Gastroesophageal sphincter (tissue), 3 donors: ENCODE data around the gene SAT2.

ENCODE experiments used
- EP300 ChIP-seq: sonication (generic); formaldehyde crosslinking; IDR thresholded peaks from one replicate; pipeline ENCODE4 v1.6.1; 2017; ENCODE audit warnings: antibody characterized with exemption, mild to moderate bottlenecking
- POLR2A ChIP-seq, 2 donors: fragments of 450-650 bp; IDR thresholded peaks; one replicate each; pipeline ENCODE4 v1.6.1; 2017; ENCODE audit warnings: antibody characterized with exemption in 2 of 2, mild to moderate bottlenecking in 2 of 2, moderate library complexity in 1 of 2
- POLR2AphosphoS5 ChIP-seq: sonication (generic); formaldehyde crosslinking; IDR thresholded peaks from one replicate; pipeline ENCODE4 v1.6.1; 2017; ENCODE audit warnings: antibody characterized with exemption
- TF ChIP-seq, protein P1 (sequence below), 4 experiments: fragments of 200-600 bp in 2 of 4; fragments of 450-650 bp in 2 of 4; sonication (generic) in 1 of 4; IDR thresholded peaks; one replicate each; pipeline ENCODE4 v1.5.1; 2017 to 2019; ENCODE audit warnings: antibody characterized with exemption in 4 of 4, mild to moderate bottlenecking in 2 of 4, moderate library complexity in 2 of 4

DNA sequence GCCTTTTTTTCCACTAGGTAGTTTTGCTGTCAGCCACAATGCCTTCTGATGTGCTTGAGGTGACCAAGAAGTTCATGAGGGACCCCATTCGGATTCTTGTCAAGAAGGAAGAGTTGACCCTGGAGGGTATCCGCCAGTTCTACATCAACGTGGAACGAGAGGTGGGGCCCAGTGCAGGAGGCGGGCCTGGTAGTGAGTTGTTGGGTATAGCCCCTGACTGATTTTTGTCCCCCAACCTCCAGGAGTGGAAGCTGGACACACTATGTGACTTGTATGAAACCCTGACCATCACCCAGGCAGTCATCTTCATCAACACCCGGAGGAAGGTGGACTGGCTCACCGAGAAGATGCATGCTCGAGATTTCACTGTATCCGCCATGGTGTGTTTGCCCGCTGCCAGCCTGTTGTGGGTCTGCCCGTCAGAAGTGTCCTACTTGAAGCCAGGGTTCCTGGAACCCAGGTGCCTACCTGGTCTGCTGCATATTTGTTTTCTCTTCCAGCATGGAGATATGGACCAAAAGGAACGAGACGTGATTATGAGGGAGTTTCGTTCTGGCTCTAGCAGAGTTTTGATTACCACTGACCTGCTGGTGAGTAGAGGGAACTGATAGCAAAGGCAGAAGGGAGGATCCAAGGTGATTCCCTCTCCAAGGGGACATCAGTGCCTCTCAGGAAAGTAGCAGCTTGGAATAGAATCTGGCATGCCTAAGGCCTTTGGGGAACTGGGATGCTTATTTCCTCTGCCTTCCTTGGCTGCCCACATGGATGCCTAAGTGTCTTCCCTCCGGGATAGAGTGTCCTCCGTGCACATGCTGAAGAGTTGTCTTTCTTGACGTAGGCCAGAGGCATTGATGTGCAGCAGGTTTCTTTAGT, 50.1 kb downstream of the SAT2 start:
- TF ChIP-seq POLR2A (IDR thresholded peaks at IDR 0.05): no peak
- TF ChIP-seq, protein P1, sequence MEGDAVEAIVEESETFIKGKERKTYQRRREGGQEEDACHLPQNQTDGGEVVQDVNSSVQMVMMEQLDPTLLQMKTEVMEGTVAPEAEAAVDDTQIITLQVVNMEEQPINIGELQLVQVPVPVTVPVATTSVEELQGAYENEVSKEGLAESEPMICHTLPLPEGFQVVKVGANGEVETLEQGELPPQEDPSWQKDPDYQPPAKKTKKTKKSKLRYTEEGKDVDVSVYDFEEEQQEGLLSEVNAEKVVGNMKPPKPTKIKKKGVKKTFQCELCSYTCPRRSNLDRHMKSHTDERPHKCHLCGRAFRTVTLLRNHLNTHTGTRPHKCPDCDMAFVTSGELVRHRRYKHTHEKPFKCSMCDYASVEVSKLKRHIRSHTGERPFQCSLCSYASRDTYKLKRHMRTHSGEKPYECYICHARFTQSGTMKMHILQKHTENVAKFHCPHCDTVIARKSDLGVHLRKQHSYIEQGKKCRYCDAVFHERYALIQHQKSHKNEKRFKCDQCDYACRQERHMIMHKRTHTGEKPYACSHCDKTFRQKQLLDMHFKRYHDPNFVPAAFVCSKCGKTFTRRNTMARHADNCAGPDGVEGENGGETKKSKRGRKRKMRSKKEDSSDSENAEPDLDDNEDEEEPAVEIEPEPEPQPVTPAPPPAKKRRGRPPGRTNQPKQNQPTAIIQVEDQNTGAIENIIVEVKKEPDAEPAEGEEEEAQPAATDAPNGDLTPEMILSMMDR (IDR thresholded peaks at IDR 0.05): no peak
- no peak for TF ChIP-seq EP300
- TF ChIP-seq POLR2AphosphoS5: no peak
